Panc1 (cell line): ENCODE measurements around the gene PCP4L1.

ENCODE experiments used
- POLR2AphosphoS5 ChIP-seq: IDR thresholded peaks from 2 replicates; pipeline ENCODE4 v1.6.1; 2012; ENCODE audit warnings: mild to moderate bottlenecking, low read depth, low read length, moderate library complexity
- SIN3A ChIP-seq: IDR thresholded peaks from 2 replicates; pipeline ENCODE4 v1.6.1; 2012; ENCODE audit warnings: low read depth, mild to moderate bottlenecking, low read length, moderate library complexity, borderline replicate concordance; ENCODE audit not compliant: insufficient read depth
- TF ChIP-seq, protein P1 (sequence below): fragments of 450-650 bp; IDR thresholded peaks from 2 replicates; pipeline ENCODE4 v1.5.1; 2017; ENCODE audit warnings: mild to moderate bottlenecking
- TF ChIP-seq, protein P2 (sequence below), 2 experiments: IDR thresholded peaks; 2 replicates each; pipeline ENCODE4 v1.6.1; 2011 to 2012; ENCODE audit warnings: low read depth in 2 of 2, control low read depth in 1 of 2, low read length in 1 of 2, mild to moderate bottlenecking in 1 of 2, moderate library complexity in 1 of 2; ENCODE audit not compliant: insufficient read depth in 1 of 2

GRCh38 chr1:161259765-161260164 lies 1.2 kb downstream of the PCP4L1 start:
- TF ChIP-seq, protein P1, sequence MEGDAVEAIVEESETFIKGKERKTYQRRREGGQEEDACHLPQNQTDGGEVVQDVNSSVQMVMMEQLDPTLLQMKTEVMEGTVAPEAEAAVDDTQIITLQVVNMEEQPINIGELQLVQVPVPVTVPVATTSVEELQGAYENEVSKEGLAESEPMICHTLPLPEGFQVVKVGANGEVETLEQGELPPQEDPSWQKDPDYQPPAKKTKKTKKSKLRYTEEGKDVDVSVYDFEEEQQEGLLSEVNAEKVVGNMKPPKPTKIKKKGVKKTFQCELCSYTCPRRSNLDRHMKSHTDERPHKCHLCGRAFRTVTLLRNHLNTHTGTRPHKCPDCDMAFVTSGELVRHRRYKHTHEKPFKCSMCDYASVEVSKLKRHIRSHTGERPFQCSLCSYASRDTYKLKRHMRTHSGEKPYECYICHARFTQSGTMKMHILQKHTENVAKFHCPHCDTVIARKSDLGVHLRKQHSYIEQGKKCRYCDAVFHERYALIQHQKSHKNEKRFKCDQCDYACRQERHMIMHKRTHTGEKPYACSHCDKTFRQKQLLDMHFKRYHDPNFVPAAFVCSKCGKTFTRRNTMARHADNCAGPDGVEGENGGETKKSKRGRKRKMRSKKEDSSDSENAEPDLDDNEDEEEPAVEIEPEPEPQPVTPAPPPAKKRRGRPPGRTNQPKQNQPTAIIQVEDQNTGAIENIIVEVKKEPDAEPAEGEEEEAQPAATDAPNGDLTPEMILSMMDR: no peak
- TF ChIP-seq POLR2AphosphoS5: no peak
- TF ChIP-seq, protein P2, sequence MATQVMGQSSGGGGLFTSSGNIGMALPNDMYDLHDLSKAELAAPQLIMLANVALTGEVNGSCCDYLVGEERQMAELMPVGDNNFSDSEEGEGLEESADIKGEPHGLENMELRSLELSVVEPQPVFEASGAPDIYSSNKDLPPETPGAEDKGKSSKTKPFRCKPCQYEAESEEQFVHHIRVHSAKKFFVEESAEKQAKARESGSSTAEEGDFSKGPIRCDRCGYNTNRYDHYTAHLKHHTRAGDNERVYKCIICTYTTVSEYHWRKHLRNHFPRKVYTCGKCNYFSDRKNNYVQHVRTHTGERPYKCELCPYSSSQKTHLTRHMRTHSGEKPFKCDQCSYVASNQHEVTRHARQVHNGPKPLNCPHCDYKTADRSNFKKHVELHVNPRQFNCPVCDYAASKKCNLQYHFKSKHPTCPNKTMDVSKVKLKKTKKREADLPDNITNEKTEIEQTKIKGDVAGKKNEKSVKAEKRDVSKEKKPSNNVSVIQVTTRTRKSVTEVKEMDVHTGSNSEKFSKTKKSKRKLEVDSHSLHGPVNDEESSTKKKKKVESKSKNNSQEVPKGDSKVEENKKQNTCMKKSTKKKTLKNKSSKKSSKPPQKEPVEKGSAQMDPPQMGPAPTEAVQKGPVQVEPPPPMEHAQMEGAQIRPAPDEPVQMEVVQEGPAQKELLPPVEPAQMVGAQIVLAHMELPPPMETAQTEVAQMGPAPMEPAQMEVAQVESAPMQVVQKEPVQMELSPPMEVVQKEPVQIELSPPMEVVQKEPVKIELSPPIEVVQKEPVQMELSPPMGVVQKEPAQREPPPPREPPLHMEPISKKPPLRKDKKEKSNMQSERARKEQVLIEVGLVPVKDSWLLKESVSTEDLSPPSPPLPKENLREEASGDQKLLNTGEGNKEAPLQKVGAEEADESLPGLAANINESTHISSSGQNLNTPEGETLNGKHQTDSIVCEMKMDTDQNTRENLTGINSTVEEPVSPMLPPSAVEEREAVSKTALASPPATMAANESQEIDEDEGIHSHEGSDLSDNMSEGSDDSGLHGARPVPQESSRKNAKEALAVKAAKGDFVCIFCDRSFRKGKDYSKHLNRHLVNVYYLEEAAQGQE (IDR thresholded peaks at IDR 0.05; ENCODE audit: insufficient read depth in 1 of 2, low read depth in 2 of 2, low read length in 1 of 2): no peak
- TF ChIP-seq SIN3A: no peak
